Measurements from ENCODE around the gene DPEP1.
"Not testable (repeated sequence)": the region's sequence is repeated elsewhere in the genome, so short reads cannot be mapped to it uniquely, and the experiment has no call there.

Gene DPEP1

DNA sequence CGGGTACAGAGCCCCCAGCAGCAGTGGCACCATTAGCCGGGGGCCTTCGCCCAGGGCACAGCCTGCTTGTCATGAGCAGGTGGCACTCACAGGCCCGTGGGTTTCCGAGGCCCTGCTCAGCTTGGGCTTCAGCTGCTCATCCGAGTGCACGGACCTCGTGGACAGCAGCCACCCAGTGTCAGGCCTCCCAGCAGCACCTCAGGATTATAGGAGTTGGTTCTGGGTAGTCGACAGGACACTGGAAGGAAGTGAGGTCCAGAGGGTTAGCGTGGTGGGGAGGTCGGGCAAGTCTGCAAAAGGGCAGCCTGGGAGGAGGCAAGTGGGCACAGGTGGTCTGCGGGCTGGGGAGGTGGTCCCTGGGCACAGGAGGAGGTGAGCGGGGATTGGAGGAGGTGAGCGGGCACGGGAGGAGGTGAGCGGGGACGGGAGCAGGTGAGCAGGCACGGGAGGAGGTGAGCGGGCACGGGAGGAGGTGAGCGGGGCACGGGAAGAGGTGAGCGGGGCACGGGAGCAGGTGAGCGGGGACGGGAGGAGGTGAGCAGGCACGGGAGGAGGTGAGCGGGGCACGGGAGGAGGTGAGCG is 43.0 kb upstream of the DPEP1 start:
- Histone ChIP-seq H3K4me3 (ENCODE audit: low read length) (no peak overlapping the region), H3K9me2 (replicated peaks; ENCODE audit: control insufficient read depth, low read length) (no peaks in the 10 kb centered on the region), H3K4me1 (ENCODE audit: control insufficient read depth, low read length) (peaks cover 41% of the 10 kb centered on the region), H3K9me3 (ENCODE audit: control insufficient read depth, insufficient read depth, low read length) (no peaks in the 10 kb centered on the region), H3K27me3 (ENCODE audit: control insufficient read depth, low read length) (peaks cover 5% of the 10 kb centered on the region), H3K36me3 (ENCODE audit: control insufficient read depth, low read length) (peaks cover 9% of the 10 kb centered on the region), H3K4me2 (ENCODE audit: low read length) (no peak overlapping the region), H3K79me2 (ENCODE audit: control insufficient read depth, low read length) (no peaks in the 10 kb centered on the region), H3F3A (ENCODE audit: control insufficient read depth, insufficient read depth) (peaks cover 21% of the 10 kb centered on the region), H3K27ac (ENCODE audit: low read depth, low read length) (no peak overlapping the region), H4K20me1 (ENCODE audit: control insufficient read depth, insufficient read depth, low read depth, low read length) (peaks cover 6% of the 10 kb centered on the region; the same call in 1 of the 2 replicates)
- TF ChIP-seq, protein P1, sequence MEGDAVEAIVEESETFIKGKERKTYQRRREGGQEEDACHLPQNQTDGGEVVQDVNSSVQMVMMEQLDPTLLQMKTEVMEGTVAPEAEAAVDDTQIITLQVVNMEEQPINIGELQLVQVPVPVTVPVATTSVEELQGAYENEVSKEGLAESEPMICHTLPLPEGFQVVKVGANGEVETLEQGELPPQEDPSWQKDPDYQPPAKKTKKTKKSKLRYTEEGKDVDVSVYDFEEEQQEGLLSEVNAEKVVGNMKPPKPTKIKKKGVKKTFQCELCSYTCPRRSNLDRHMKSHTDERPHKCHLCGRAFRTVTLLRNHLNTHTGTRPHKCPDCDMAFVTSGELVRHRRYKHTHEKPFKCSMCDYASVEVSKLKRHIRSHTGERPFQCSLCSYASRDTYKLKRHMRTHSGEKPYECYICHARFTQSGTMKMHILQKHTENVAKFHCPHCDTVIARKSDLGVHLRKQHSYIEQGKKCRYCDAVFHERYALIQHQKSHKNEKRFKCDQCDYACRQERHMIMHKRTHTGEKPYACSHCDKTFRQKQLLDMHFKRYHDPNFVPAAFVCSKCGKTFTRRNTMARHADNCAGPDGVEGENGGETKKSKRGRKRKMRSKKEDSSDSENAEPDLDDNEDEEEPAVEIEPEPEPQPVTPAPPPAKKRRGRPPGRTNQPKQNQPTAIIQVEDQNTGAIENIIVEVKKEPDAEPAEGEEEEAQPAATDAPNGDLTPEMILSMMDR (IDR thresholded peaks at IDR 0.05; ENCODE audit: low read depth, low read length, poor library complexity, severe bottlenecking): no peak
- TF ChIP-seq EZH2phosphoT487 (IDR thresholded peaks at IDR 0.05; ENCODE audit: borderline replicate concordance, low read length): no peak

DNA sequence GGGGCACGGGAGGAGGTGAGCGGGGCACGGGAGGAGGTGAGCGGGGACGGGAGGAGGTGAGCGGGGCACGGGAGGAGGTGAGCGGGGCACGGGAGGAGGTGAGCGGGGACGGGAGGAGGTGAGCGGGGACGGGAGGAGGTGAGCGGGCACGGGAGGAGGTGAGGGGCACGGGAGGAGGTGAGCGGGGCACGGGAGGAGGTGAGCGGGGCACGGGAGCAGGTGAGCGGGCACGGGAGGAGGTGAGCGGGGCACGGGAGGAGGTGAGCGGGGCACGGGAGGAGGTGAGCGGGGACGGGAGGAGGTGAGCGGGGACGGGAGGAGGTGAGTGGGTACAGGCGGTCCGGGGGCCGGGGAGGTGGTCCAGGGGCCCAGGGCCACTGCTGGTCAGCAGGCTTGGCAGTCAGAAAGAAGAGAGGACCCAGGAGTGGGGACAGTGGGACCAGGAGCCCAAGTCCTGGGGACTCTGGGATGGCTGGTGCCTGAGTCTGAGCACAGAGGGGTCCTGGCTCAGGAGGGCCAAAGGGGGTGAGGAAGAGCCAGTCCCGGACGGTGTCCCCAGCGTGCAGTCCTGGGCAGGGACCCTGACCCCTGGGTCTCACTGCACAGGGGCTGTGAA is 42.4 kb upstream of the DPEP1 start:
- H3K4me3 ChIP-seq (ENCODE audit: low read length); H4K20me1 ChIP-seq (ENCODE audit: control insufficient read depth, insufficient read depth, low read depth, low read length); H3K27ac ChIP-seq (ENCODE audit: low read depth, low read length); H3K27me3 ChIP-seq (ENCODE audit: control insufficient read depth, low read length); H3K9me3 ChIP-seq (ENCODE audit: control insufficient read depth, insufficient read depth, low read length); H3K4me2 ChIP-seq (ENCODE audit: low read length); H3K9me2 ChIP-seq (replicated peaks; ENCODE audit: control insufficient read depth, low read length); H3K79me2 ChIP-seq (ENCODE audit: control insufficient read depth, low read length); H3K36me3 ChIP-seq (ENCODE audit: control insufficient read depth, low read length): not testable (repeated sequence)
- Histone ChIP-seq H3F3A (ENCODE audit: control insufficient read depth, insufficient read depth) (peaks cover 14% of the 10 kb centered on the region), H3K4me1 (ENCODE audit: control insufficient read depth, low read length) (peaks cover 38% of the 10 kb centered on the region)

DNA sequence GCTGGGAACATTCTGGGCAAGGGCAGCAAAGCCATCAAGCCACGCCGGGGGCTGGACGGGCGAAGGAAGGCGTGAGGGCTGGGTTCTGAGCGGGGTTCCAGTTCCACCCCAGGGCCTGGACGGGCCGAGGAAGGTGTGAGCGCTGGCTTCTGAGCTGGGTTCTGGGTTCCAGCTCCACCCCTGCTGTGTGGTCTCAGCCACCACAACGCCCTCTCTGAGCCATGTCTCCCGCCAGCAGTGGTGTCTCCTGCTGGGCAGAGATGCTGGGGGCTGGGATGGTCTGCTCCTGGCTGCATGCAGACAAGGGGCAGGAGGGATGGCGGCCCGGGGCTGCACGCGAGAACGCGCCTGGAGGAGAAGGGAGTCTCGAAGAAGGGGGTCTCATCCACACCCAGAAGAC is 41.8 kb upstream of the DPEP1 start:
- no peaks in the 10 kb centered on the region for H4K20me1 ChIP-seq (ENCODE audit: control insufficient read depth, insufficient read depth, low read depth, low read length)
- peak overlapping the region; percentile 40; the same call in 1 of the 2 replicates for H3K27ac ChIP-seq (ENCODE audit: low read depth, low read length)
- no peaks in the 10 kb centered on the region for H3K9me2 ChIP-seq (replicated peaks; ENCODE audit: control insufficient read depth, low read length)
- no peaks in the 10 kb centered on the region for H3K79me2 ChIP-seq (ENCODE audit: control insufficient read depth, low read length)
- peaks cover 5% of the 10 kb centered on the region for H3K27me3 ChIP-seq (ENCODE audit: control insufficient read depth, low read length)
- TF ChIP-seq, protein P1 (IDR thresholded peaks at IDR 0.05; ENCODE audit: low read depth, low read length, poor library complexity, severe bottlenecking): no peak
- TF ChIP-seq EZH2phosphoT487 (IDR thresholded peaks at IDR 0.05; ENCODE audit: borderline replicate concordance, low read length): no peak
- H3K4me1 ChIP-seq (ENCODE audit: control insufficient read depth, low read length): peaks cover 37% of the 10 kb centered on the region
- H3F3A ChIP-seq (ENCODE audit: control insufficient read depth, insufficient read depth): peaks cover 8% of the 10 kb centered on the region
- peak overlapping the region; percentile 65 for H3K4me2 ChIP-seq (ENCODE audit: low read length)
- H3K4me3 ChIP-seq (ENCODE audit: low read length): peak overlapping the region; percentile 41; the same call in 1 of the 2 replicates
- H3K9me3 ChIP-seq (ENCODE audit: control insufficient read depth, insufficient read depth, low read length): no peaks in the 10 kb centered on the region
- H3K36me3 ChIP-seq (ENCODE audit: control insufficient read depth, low read length): no peaks in the 10 kb centered on the region; the same call in 1 of the 2 replicates

DNA sequence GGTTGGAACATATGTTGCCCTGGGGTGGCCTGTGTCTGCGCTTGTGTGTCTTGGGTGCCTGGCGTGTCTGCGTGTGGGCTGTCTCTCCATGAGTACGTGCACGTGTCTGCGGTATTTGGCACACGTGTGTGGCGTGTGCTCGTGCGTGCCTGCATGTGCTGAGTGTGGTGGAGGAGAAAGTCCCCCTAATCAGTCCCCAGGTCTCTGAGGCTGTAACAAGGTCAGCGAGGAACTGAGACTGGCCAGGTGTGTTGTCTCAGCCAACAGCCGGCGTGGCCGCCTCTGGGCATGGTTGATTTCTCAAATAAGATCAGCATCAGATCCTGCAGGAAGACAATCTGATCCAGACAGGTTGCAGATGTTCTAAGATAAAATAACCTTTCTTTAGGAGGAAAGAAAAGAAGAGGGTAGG is 41.4 kb upstream of the DPEP1 start:
- H3K4me3 ChIP-seq (ENCODE audit: low read length): peak overlapping the region; percentile 41
- peaks cover 37% of the 10 kb centered on the region for H3K4me1 ChIP-seq (ENCODE audit: control insufficient read depth, low read length)
- H3K79me2 ChIP-seq (ENCODE audit: control insufficient read depth, low read length): no peaks in the 10 kb centered on the region
- no peaks in the 10 kb centered on the region for H3K9me3 ChIP-seq (ENCODE audit: control insufficient read depth, insufficient read depth, low read length)
- no peaks in the 10 kb centered on the region for H3K9me2 ChIP-seq (replicated peaks; ENCODE audit: control insufficient read depth, low read length)
- TF ChIP-seq, protein P1 (IDR thresholded peaks at IDR 0.05; ENCODE audit: low read depth, low read length, poor library complexity, severe bottlenecking): no peak
- no peak for TF ChIP-seq EZH2phosphoT487 (IDR thresholded peaks at IDR 0.05; ENCODE audit: borderline replicate concordance, low read length)
- H4K20me1 ChIP-seq (ENCODE audit: control insufficient read depth, insufficient read depth, low read depth, low read length): no peaks in the 10 kb centered on the region
- peaks cover 5% of the 10 kb centered on the region for H3K27me3 ChIP-seq (ENCODE audit: control insufficient read depth, low read length)
- peak overlapping the region; percentile 65 for H3K4me2 ChIP-seq (ENCODE audit: low read length)
- peak overlapping the region; percentile 40 for H3K27ac ChIP-seq (ENCODE audit: low read depth, low read length)
- H3F3A ChIP-seq (ENCODE audit: control insufficient read depth, insufficient read depth): peaks cover 4% of the 10 kb centered on the region
- H3K36me3 ChIP-seq (ENCODE audit: control insufficient read depth, low read length): no peaks in the 10 kb centered on the region; the same call in 1 of the 2 replicates

Measured in DOHH2 (cell line).